Hippocampal formation (tissue), 2 donors: ENCODE data around the gene PPP3R2.
"Not testable (repeated sequence)": the region's sequence is repeated elsewhere in the genome, so short reads cannot be mapped to it uniquely, and the experiment has no call there.

ENCODE experiments used
- DNase-seq, 2 donors: peaks; one replicate each; lab custom pipeline; 2025; lab: John Stamatoyannopoulos, UW

PPP3R2 gene

GRCh38 chr9:101594796-101595195, at the start of gene PPP3R2:
PPP3R2 (minus strand) TSS chr9:101594969; CDS start chr9:101594921, 48 bp downstream.
- DNase-seq: no peak

GRCh38 chr9:101639785-101640665, 45.3 kb upstream of the PPP3R2 start:
- peak in 1 of 2 donors; percentile 10 for DNase-seq

GRCh38 chr9:101639311-101639710, 44.5 kb upstream of the PPP3R2 start:
- DNase-seq: no peak

GRCh38 chr9:101636247-101636646, 41.5 kb upstream of the PPP3R2 start:
- no peak for DNase-seq

GRCh38 chr9:101635473-101635872, 40.7 kb upstream of the PPP3R2 start:
- no peak for DNase-seq

GRCh38 chr9:101634741-101635409, 40.1 kb upstream of the PPP3R2 start:
- DNase-seq: no peak

GRCh38 chr9:101632611-101633010, 37.8 kb upstream of the PPP3R2 start:
- DNase-seq: no peak

GRCh38 chr9:101631892-101632291, 37.1 kb upstream of the PPP3R2 start:
- no peak for DNase-seq

GRCh38 chr9:101629636-101630035, 34.9 kb upstream of the PPP3R2 start:
- DNase-seq: no peak

GRCh38 chr9:101628173-101628572, 33.4 kb upstream of the PPP3R2 start:
- DNase-seq: no peak

- no peak for DNase-seq
These were observed 31.5 kb upstream of the PPP3R2 start for GRCh38 chr9:101626295-101626694.

- DNase-seq: no peak
These were observed 31.1 kb upstream of the PPP3R2 start for GRCh38 chr9:101625876-101626275.

- no peak for DNase-seq
These were observed 25.7 kb upstream of the PPP3R2 start for GRCh38 chr9:101620452-101620851.

GRCh38 chr9:101618698-101619097, 23.9 kb upstream of the PPP3R2 start:
- DNase-seq: no peak

- no peak for DNase-seq
These were observed 10.8 kb upstream of the PPP3R2 start for GRCh38 chr9:101605547-101605946.

GRCh38 chr9:101604296-101604695, 9.5 kb upstream of the PPP3R2 start:
- DNase-seq: no peak

- peak; percentile 30 to 81 for DNase-seq
These were observed 7.4 kb upstream of the PPP3R2 start for GRCh38 chr9:101601904-101602765.

- DNase-seq: no peak
These were observed 1.4 kb downstream of the PPP3R2 start for GRCh38 chr9:101593345-101593744.

- DNase-seq: no peak
These were observed 2.0 kb downstream of the PPP3R2 start for GRCh38 chr9:101592788-101593187.

- no peak for DNase-seq
These were observed 2.9 kb downstream of the PPP3R2 start for GRCh38 chr9:101591787-101592446.

GRCh38 chr9:101590901-101591300, 3.9 kb downstream of the PPP3R2 start:
- no peak for DNase-seq

- DNase-seq: not testable (repeated sequence)
These were observed 4.7 kb downstream of the PPP3R2 start for GRCh38 chr9:101590074-101590473.
